GM21367 (cell line): ENCODE measurements around the gene GLB1L3.
A peak's percentile ranks its signal among the peaks of the same experiment; 100 is the strongest.
"Not testable (repeated sequence)": the region's sequence is repeated elsewhere in the genome, so short reads cannot be mapped to it uniquely, and the experiment has no call there.

Experiments
- ATAC-seq: cut with Tn5 transposase; IDR thresholded peaks from one replicate; pipeline ENCODE4 v1.9.1; 2021; ENCODE audit not compliant: unreplicated experiment

The GLB1L3 gene

DNA sequence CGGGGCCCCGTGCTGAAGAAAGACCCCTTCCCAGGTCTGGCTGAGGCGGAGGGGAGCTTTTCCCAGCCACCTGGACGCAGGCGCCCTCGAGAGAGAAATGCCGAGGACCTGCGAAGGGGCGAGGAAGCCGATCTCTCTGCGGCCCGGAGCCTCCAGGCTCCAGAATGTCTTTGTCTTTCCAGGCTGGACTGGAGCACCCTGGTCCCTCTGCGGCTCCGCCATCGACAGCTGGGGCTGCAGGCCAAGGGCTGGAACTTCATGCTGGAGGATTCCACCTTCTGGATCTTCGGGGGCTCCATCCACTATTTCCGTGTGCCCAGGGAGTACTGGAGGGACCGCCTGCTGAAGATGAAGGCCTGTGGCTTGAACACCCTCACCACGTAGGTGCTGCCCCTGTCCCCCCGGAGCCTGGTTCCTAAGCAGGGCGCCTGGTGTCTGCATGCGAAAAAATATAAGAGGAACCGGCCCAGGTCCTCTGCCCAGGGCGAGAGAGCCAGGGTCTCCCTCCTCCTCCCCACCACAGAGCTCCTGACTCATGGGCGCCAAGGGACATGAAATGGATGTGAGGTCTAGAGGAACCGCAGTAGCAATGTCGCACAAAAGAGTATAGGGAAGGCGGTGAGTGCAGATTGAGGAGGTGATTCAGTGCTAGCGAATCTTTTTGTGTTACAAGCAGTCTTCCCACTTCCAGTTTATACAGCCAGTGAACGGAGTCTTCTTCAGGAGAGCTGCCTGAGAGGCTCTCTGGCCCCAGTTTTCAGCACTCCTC is 66.6 kb downstream of the GLB1L3 start:
- ATAC-seq, result no peak

DNA sequence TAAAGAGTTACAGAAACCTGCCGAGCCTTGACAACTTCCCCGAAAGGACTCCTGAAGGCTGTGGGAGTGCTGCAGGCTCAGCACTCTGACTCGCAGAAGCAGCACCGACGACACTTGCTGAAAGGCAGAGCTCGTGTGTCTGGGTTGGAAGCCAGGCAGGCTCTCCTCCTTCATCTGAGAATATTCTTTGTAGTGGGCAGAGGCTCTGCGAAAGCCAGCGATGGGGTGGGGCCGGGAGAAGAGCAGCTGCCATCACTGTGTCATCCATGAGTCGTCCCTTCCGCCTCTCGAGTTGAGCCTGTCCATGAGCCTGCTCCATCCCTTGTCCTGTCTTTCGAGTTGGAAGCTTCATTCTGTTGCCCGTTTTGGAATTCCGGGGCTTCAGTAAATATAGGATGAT is 67.5 kb downstream of the GLB1L3 start:
- no peak for ATAC-seq

DNA sequence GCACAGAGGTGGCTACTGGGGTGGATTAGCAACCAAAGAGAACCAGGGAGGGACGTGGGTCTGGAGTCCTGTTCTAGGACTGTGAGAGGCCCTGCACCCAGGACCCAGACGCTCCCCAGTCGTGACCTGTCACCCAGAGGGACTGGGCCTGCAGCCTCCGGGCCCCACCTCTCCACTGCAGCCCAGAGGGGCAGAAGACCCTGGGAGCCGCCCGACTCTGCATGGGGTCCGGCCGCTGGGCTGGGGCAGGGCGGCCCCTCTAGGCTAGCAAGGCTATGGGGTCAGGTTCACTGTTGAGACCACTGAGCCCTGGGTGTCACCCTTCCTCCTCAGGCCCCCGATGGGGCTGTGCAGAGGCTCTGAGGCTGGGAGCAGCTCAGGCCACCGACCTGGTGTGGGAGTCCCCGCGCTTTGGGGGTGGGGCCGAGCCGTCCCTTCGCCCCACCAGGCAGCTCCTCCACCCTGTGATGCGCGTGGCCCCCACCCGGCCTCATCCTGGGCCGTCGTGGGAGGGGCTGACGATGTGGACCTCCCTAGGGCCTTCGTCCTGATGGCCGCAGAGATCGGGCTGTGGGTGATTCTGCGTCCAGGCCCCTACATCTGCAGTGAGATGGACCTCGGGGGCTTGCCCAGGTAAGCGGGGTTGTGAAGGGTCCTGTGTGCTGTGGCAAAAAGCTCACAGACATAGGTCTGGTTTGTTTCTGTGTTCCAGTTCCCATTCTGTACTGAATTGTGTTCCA is 68.5 kb downstream of the GLB1L3 start:
- not testable (repeated sequence) for ATAC-seq

DNA sequence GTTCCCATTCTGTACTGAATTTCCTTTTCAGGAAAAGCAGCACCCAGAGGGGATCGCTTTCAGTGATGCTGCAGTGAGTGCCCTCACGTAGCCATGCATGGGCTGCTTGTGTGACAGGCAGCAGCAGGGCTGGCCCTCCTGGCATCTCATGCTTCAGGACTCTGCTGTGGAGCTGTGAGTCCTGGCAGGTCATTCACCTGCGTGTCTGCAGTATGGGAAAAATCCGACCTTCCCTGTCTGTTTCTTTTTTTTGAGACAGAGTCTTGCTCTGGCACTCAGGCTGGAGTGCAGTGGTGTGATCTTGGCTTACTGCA is 69.0 kb downstream of the GLB1L3 start:
- ATAC-seq, result no peak

- no peak for ATAC-seq
Observed at GRCh38 chr11:134346101-134346975, 70.2 kb downstream of the GLB1L3 start.

GRCh38 chr11:134346976-134347350 is 70.8 kb downstream of the GLB1L3 start:
- no peak for ATAC-seq

GRCh38 chr11:134347441-134347840 is 71.3 kb downstream of the GLB1L3 start:
- no peak for ATAC-seq

- ATAC-seq, result peak; percentile 72
Observed at GRCh38 chr11:134349109-134349801, 73.1 kb downstream of the GLB1L3 start.

DNA sequence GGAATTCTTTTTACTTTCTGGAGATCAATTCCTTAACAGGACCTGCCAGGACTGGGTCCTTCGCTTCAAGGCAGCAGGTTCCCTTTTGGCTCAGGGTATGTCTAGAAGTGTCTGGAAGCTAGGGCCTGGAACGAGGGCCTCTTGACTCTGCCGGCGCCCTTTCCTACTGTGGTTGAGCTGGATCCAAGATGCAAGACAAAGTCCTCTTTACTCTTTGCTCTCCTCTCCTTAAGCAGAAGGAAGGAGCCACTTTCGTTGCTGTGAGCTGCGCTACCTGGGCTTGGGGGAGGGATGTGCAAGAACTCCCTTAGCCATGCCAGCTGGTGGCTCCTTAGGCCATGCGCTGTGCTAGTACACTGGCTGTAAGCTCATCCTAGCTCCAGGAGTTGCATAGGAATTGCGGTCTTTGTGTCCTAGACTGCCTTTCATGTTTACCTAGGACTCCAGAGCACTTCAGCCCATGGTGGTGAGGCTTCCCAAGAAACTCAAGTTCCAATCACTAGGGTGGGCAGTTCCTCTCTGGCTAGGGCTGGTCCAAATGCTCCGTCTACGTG is 73.7 kb downstream of the GLB1L3 start:
- ATAC-seq, result no peak

DNA sequence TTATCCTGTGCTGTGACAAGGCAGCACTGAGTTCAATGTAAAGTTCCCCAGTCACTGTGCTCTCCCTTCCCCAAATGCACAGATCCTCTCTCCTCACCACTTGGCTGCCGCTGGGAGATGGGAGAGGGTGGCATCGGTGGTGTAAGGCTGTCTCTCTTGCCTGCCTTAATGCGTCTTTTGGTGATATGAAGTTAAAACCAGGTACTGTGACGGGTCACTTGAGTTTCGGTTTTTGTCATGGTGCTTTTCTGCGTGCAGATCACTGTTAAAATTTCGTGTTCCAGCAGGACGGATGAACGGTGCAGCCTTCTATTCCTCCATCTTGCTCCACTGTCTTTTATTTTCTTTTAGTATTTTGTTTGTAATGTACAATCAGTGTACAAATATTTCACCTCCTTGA is 74.2 kb downstream of the GLB1L3 start:
- peak; percentile 56 for ATAC-seq

GRCh38 chr11:134352111-134352510 is 75.9 kb downstream of the GLB1L3 start:
- ATAC-seq, result no peak

- no peak for ATAC-seq
Observed at GRCh38 chr11:134355136-134355535, 79.0 kb downstream of the GLB1L3 start.

GRCh38 chr11:134355656-134356055 is 79.5 kb downstream of the GLB1L3 start:
- ATAC-seq, result no peak

DNA sequence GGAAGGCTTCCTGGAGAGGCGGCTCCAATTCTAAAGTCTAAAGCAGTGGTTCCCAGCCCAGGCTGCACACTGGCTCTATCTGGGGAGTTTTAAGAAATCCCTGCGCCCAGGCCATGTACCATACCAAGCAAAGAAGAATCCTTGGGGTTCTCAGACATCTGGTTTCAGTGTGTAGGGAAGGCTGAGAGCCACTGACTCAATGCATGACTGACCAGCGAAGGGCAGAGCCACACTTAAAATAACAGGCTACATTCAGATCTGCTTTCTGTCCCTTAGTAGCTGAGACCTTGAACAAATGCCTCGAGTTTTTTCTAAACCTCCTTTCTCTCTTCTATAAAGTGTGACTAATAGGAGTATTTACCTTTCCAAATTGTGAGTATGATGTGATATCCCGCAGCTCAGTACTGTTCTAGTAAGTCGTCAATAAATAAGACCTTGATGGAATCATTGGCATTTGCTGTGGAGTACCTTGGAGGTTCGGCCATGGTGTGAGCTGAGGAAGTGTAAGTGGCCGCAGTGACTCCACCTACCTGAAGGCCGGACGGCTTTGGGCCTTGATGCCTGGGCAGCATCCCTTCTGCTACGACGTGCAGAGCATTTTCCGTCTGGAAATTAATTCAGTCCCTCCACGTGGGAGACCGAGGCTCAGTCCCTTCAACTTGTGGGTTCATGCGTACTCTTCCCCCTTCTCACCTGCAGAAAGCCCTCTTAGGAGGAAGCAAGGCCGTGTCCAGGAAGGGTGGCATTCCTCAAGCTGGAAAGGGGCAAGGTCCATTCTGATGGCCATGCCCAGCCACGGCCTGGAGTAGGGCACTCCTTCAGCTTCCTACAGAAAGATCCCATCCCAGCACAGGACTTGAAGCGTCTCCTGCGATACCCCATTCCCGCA is 80.7 kb downstream of the GLB1L3 start:
- no peak for ATAC-seq

DNA sequence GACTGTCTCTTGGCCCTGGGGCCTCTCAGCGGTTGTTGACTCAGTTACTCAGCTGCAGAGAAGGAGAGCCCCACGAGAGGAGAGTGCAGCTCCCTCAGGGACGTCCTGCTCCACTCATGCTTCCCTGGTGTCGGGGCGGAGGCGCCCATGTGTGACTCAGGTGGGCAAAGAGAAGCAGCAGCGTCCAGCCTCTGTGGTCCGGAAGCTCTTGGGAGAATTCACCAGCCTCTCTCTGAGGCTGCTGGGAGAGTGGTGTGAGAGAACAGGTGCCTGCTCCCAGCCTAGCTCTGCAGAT is 81.3 kb downstream of the GLB1L3 start:
- no peak for ATAC-seq

GRCh38 chr11:134358165-134358855 is 82.1 kb downstream of the GLB1L3 start:
- no peak for ATAC-seq

DNA sequence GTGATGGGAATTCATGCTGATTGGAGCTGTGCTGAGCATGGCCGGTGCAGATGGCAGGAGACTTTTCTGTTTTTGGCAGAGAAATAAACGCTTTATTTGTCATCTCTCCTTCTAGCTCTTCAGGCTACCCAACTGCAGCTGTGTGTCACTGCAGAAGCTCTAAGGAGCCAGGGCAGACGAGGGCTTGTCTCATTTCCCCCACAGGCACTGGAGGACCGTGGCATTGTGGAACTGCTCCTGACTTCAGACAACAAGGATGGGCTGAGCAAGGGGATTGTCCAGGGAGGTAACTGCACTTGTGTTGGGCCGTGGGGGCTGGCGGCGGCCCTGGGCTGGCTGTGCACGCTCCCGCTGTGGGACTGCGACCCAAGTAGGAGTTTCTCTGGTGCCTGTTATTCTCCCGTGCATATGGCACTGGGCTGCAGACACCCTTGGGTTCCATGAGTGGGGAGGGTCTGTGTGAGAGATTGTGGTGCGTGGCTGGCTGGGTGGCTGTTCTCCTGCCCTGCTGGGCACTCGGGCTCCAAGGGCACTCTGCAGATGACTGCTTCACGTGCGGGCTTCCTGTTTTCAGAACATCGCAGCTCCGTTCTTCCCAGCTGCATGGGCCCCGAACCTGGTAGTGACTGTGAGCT is 82.8 kb downstream of the GLB1L3 start:
- ATAC-seq, result no peak

- ATAC-seq, result no peak
Observed at GRCh38 chr11:134359646-134360045, 83.5 kb downstream of the GLB1L3 start.
